22Rv1 (cell line): ENCODE results near the gene CDC42EP2.

Experiments used
- CTCF ChIP-seq: fragments of 450-650 bp; IDR thresholded peaks from 2 replicates; pipeline ENCODE4 v1.5.1; 2017; ENCODE audit warnings: mild to moderate bottlenecking
- ZFX ChIP-seq: fragments of 450-650 bp; IDR thresholded peaks from 2 replicates; pipeline ENCODE4 v1.6.1; 2017; ENCODE audit warnings: antibody characterized with exemption, borderline replicate concordance

GRCh38 chr11:65352783-65353182 lies 38.1 kb downstream of the CDC42EP2 start:
- TF ChIP-seq CTCF (peak; percentile 53), ZFX (no peak)
